Mucosa of gallbladder (tissue), 1 donor: Measurements from ENCODE around the gene PLEKHG4B. TPM values are rescaled to one million over a fixed set of nuclear protein-coding genes. Genes with fewer than 3 reads are reported as not detected.
"Not testable (repeated sequence)": the region's sequence is repeated elsewhere in the genome, so short reads cannot be mapped to it uniquely, and the experiment has no call there.

Source experiments
- DNase-seq: peaks from one replicate; pipeline ENCODE4 v3.0.0-alpha.2; 2020; ENCODE audit warnings: low spot score
- total RNA-seq: library from RNA; stranded (reverse); gene quantifications from one replicate; pipeline ENCODE4 v1.2.1, GENCODE V29; 2021
- donor health status: DM: no; HTN: no; CAD: no.

PLEKHG4B gene
- total RNA-seq, 1 donor from 2014 or later: 0.09 TPM

GRCh38 chr5:94113-94892 lies 2.3 kb downstream of the PLEKHG4B start:
- no peak for DNase-seq

- no peak for DNase-seq
Observed at GRCh38 chr5:95241-95980, 3.4 kb downstream of the PLEKHG4B start.

DNA sequence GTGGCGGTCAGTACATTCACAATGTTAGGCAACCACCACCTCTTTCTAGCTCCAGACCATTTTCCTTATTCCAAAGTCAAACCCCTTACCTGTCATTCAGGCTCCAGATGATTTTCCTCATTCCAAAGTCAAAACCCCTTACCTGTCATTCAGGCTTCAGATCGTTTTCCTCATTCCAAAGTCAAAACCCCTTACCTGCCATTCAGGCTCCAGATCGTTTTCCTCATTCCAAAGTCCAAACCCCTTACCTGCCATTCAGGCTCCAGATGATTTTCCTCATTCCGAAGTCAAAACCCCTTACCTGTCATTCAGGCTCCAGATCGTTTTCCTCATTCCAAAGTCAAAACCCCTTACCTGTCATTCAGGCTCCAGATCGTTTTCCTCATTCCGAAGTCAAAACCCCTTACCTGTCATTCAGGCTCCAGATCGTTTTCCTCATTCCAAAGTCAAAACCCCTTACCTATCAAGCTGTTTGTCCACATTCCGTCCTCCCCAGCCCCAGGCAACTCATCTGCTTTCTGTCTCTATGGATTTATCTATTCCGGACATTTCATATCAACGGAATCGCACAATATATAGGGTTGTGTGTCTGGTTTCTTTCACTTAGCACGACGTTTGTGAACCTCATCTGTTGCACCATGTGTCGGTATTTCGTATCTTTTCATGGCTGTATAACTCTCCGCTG lies 5.2 kb downstream of the PLEKHG4B start:
- no peak for DNase-seq

DNA sequence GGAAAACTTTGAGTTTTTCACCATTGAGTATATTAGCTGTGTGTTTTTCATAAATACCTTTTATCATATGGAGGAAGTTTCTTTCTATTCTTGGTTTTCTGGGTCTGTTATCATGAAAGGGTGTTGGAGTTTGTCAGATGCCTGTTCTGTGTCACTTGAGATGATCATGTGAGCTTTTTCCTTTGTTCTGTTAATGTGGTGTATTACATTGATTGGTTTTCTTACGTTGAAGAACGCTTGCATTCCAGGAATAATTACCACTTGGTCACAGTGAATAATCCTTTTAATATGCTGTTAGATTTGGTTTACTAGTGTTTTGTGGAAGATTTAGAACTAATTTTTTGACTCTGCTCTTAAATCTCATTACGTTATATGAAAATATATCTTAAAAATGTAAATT lies 7.8 kb downstream of the PLEKHG4B start:
- DNase-seq: no peak

- no peak for DNase-seq
Observed at GRCh38 chr5:102411-103043, 10.6 kb downstream of the PLEKHG4B start.

DNA sequence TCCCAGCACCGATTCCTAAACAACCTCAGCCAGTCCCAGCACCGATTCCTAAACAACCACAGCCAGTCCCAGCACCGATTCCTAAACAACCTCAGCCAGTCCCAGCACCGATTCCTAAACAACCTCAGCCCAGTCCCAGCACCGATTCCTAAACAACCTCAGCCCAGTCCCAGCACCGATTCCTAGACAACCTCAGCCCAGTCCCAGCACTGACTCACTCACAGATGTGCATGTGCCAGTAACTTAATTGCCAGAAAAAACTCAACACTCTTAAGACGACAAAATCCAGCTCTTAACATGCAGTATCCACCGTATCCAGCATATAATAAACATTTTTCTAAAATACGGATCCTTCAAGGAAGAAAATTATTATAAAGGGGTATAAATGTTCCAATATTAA lies 12.1 kb downstream of the PLEKHG4B start:
- DNase-seq: not testable (repeated sequence)

DNA sequence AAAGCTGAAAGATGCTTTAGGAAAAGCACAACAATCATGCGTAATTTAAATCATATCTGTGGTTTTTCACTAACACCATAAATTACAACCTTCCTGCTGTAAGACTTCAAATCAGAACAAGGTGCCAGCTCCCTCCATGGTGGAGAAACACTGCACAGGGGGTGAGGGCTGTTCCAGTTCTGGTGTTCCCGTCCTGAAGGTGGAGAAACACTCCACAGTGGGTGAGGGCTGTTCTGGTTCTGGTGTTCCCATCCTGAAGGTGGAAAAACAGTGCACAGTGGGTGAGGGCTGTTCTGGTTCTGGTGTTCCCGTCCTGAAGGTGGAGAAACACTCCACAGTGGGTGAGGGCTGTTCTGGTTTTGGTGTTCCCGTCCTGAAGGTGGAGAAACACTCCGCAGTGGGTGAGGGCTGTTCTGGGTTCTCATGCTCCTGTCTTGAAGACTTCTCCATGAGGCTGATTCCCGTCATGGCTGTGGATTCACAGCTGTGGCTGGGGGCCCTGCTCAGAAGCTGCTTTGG lies 12.9 kb downstream of the PLEKHG4B start:
- no peak for DNase-seq

GRCh38 chr5:105504-106070 lies 13.6 kb downstream of the PLEKHG4B start:
- DNase-seq: no peak

DNA sequence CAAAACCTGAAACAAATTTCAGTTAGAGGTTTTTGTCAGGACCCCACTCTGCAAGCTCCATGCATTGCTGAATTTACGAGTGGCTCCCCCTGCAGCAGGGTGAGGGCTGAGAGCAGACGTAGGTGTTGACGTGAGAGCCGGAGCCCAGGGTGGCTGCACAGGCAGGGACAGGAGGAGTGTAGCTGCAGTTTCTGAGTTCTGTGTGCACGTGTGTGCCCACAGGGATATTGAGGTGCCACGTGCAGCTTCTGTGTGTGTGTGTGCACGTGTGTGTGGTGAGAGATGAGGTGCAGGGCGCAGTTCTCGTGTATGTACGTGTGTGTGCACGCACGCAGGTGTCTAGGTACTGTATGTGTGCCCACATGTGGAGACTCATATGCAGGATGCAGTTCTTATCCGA lies 14.6 kb downstream of the PLEKHG4B start:
- no peak for DNase-seq

GRCh38 chr5:107526-107925 lies 15.6 kb downstream of the PLEKHG4B start:
- no peak for DNase-seq

GRCh38 chr5:109826-110225 lies 17.9 kb downstream of the PLEKHG4B start:
- no peak for DNase-seq

GRCh38 chr5:110270-110888 lies 18.4 kb downstream of the PLEKHG4B start:
- no peak for DNase-seq

- no peak for DNase-seq
Observed at GRCh38 chr5:111171-111570, 19.2 kb downstream of the PLEKHG4B start.

GRCh38 chr5:119486-120097 lies 27.6 kb downstream of the PLEKHG4B start:
- DNase-seq: no peak

DNA sequence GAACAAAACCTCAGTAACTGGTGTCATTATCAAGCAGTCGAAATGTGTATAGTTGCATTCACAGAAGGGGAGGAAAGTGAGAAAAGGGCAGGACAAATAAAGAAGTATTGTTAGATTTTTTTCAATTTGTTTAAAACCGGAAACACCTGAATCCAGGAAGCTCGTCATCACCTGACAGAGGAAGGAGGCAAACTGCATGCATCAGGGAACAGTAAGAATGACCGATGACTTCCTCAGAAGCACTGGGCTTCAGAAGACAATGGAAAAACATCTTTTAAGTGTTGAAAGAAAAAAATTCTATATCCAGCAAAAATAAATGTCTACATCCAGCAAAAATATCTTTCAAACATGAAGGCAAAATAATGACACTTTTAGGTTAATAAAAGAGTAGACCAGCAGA lies 29.5 kb downstream of the PLEKHG4B start:
- DNase-seq: no peak

DNA sequence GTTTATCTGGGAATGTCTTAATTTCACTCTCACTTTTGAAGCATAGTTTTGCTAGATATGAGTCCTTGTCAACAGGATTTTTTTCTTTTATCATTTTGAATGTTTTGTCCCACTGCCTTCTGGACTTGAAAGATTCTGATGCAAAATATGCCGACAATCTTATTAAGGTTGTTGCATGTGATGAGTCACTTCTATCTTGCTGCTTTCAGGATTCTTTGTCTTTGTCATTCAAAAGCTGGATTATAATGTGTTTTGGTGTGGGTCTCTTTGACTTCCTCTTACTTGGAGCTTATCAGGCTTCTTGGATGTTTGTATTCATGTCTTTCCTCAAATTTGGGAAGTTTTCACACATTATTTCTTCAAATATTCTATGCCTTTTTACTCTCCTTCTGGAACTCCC lies 33.8 kb downstream of the PLEKHG4B start:
- no peak for DNase-seq

DNA sequence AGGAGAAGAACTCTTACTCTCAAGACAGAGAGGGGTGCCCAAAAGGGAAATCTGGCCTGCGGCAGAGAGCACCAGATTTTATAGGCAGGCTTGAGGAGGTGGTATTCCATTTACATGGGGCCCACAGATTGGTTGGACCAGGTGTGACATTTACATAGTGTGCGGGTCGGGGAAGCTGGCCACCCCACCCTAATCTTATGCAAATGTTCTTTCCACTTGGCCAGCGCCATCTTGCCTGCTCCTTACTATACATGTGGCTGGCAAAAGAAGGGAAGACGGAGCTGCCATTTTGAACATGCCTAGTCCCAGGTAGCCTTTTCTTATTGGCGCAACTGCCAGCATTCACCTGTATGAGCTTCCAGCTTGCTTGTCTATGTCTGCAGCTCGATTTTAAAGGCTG lies 34.8 kb downstream of the PLEKHG4B start:
- DNase-seq: no peak

DNA sequence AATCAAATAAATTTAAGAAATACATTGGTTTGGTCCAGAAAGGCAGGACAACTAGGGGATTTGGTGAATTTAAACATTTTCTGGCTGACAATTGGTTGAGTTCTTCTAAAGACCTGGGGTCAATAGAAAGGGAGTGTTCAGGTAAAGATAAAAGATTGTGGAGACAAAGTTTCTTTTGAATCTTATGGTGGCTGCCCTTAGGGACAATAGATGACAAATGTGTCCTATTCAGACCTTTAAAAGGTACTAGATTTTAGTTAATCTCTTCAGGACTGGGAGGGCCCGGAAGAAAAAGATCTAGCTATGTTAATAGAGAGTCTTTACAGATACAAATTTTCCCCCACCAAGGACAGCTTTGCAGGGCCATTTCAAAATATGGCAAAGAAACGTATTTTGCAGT lies 35.9 kb downstream of the PLEKHG4B start:
- no peak for DNase-seq

- no peak for DNase-seq
Observed at GRCh38 chr5:128446-128845, 36.5 kb downstream of the PLEKHG4B start.

GRCh38 chr5:129148-129547 lies 37.2 kb downstream of the PLEKHG4B start:
- DNase-seq: no peak

DNA sequence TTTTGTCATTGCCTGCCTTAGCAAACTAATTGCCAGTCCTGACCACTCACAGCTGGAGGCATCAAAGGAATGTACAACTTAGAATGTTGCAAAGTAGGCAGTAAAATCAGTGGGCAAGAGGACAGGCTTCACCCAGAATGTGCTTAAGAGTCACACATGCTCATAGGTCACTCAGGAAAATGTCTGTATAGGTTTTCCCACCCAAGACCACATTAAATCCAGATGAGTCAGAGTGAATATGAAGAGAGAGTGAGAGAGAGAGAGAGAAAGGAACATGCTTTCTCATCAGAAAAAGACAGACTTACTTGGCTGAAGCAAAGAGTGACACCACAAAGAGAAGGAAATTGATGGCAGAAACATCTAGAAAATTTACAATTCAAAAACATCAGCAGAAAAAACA lies 37.9 kb downstream of the PLEKHG4B start:
- no peak for DNase-seq
